GM23338 (cell line): ENCODE results near the gene SYT5.

Experiments
- CTCF ChIP-seq, 2 experiments: fragments of 200-600 bp in 1 of 2; sonication (generic) in 1 of 2; conservative IDR thresholded peaks; 2 replicates each; pipeline versions ENCODE4 v1.5.1 to v1.6.1; 2016 to 2017; ENCODE audit warnings: antibody characterized with exemption in 2 of 2, low read depth in 2 of 2, mild to moderate bottlenecking in 2 of 2, moderate library complexity in 1 of 2
- ETS1 ChIP-seq: IDR thresholded peaks from 2 replicates; pipeline ENCODE4 v1.6.1; 2016; ENCODE audit warnings: antibody characterized with exemption
- POLR2AphosphoS5 ChIP-seq: IDR thresholded peaks from 2 replicates; pipeline ENCODE4 v1.6.1; 2016; ENCODE audit warnings: antibody characterized with exemption, low read depth
- ZNF114 ChIP-seq: fragments of 250-450 bp; sonication (Bioruptor Pico); IDR thresholded peaks from 2 replicates; pipeline ENCODE4 v1.5.0; 2020; ENCODE audit warnings: mild to moderate bottlenecking, moderate library complexity
- TF ChIP-seq, protein P1 (sequence below): IDR thresholded peaks from one replicate; pipeline ENCODE4 v1.6.1; 2018; ENCODE audit warnings: antibody characterized with exemption; ENCODE audit not compliant: unreplicated experiment

DNA sequence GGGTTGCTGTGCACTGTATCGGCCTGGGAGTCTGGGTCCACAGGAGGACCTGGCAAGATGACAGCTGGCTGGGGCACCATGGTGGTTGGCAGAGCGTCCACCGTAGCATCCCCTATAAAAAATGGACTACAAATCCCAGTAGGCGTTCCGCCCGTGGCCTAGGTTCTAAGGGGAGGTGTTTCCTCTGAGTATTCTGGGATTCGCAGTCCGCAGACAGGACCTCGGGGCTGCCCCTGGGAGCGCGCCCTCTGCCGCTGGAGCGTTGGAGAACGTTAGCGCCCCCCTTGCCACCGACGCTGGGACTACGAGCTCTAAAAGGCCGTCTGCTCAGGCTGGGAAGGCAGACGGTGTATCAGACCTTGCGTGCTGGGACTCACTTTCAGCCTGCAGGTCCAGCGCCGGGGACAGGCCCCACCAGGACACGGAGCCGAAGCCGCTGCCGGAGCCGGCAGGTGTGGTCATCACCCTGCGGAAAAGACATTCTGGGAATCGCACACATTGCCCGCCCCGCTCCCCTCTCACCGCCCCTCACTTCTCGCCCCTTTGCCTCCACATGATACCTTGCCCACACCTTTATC is 14.0 kb downstream of the SYT5 start:
- TF ChIP-seq CTCF (conservative IDR thresholded peaks at IDR 0.05; ENCODE audit: low read depth in 2 of 2) (peak; percentile 79 to 86), POLR2AphosphoS5 (no peak), ZNF114 (no peak), ETS1 (peak; percentile 94)
- TF ChIP-seq, protein P1, sequence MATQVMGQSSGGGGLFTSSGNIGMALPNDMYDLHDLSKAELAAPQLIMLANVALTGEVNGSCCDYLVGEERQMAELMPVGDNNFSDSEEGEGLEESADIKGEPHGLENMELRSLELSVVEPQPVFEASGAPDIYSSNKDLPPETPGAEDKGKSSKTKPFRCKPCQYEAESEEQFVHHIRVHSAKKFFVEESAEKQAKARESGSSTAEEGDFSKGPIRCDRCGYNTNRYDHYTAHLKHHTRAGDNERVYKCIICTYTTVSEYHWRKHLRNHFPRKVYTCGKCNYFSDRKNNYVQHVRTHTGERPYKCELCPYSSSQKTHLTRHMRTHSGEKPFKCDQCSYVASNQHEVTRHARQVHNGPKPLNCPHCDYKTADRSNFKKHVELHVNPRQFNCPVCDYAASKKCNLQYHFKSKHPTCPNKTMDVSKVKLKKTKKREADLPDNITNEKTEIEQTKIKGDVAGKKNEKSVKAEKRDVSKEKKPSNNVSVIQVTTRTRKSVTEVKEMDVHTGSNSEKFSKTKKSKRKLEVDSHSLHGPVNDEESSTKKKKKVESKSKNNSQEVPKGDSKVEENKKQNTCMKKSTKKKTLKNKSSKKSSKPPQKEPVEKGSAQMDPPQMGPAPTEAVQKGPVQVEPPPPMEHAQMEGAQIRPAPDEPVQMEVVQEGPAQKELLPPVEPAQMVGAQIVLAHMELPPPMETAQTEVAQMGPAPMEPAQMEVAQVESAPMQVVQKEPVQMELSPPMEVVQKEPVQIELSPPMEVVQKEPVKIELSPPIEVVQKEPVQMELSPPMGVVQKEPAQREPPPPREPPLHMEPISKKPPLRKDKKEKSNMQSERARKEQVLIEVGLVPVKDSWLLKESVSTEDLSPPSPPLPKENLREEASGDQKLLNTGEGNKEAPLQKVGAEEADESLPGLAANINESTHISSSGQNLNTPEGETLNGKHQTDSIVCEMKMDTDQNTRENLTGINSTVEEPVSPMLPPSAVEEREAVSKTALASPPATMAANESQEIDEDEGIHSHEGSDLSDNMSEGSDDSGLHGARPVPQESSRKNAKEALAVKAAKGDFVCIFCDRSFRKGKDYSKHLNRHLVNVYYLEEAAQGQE: no peak
